Right forelimb (tissue), 1 donor: ENCODE measurements around the gene PSMD13.

Experiments
- DNase-seq: peaks from one replicate; pipeline ENCODE4 v3.0.0-alpha.2; 2018

PSMD13 gene

GRCh38 chr11:204587-205109, 32.1 kb upstream of the PSMD13 start:
- no peak for DNase-seq

- DNase-seq = no peak
Observed at GRCh38 chr11:205221-206001, 31.4 kb upstream of the PSMD13 start.

GRCh38 chr11:206002-206384, 30.8 kb upstream of the PSMD13 start:
- peak; percentile 35 for DNase-seq

- peak; percentile 59 for DNase-seq
Observed at GRCh38 chr11:206526-207207, 30.1 kb upstream of the PSMD13 start.

- DNase-seq = peak; percentile 97
Observed at GRCh38 chr11:207208-207862, 29.4 kb upstream of the PSMD13 start, which contains the start of the genes BET1L and RIC8A. TSS of gene BET1L (minus strand) at chr11:207399. CDS start at chr11:207321, 78 bp downstream. TSS of gene RIC8A (plus strand) at chr11:207708. CDS start at chr11:208855, 1,147 bp downstream.

- DNase-seq = no peak
Observed at GRCh38 chr11:207863-208180, 29.0 kb upstream of the PSMD13 start.

- peak; percentile 91 for DNase-seq
Observed at GRCh38 chr11:208181-208916, 28.4 kb upstream of the PSMD13 start.

GRCh38 chr11:208917-209260, 27.9 kb upstream of the PSMD13 start:
- DNase-seq = no peak

GRCh38 chr11:209275-210121, 27.3 kb upstream of the PSMD13 start:
- no peak for DNase-seq

- DNase-seq = no peak
Observed at GRCh38 chr11:210122-210802, 26.5 kb upstream of the PSMD13 start.

- DNase-seq = no peak
Observed at GRCh38 chr11:210803-211180, 26.0 kb upstream of the PSMD13 start.

GRCh38 chr11:211295-211694, 25.5 kb upstream of the PSMD13 start:
- DNase-seq = no peak

GRCh38 chr11:211741-212140, 25.0 kb upstream of the PSMD13 start:
- no peak for DNase-seq

GRCh38 chr11:212150-213100, 24.4 kb upstream of the PSMD13 start:
- no peak for DNase-seq

- DNase-seq = no peak
Observed at GRCh38 chr11:213111-213510, 23.7 kb upstream of the PSMD13 start.

- no peak for DNase-seq
Observed at GRCh38 chr11:214083-214482, 22.7 kb upstream of the PSMD13 start.

GRCh38 chr11:215581-216037, 21.2 kb upstream of the PSMD13 start:
- peak; percentile 35 for DNase-seq

GRCh38 chr11:216081-216974, 20.4 kb upstream of the PSMD13 start:
- DNase-seq = peak; percentile 41

GRCh38 chr11:217704-218103, 19.1 kb upstream of the PSMD13 start:
- no peak for DNase-seq
